Measurements from ENCODE around the gene FAM168A.

GRCh38 chr11:73389134-73389525, 208.8 kb downstream of the FAM168A start:
- no peak for TF ChIP-seq POLR2A (IDR thresholded peaks at IDR 0.05)
- no peak for TF ChIP-seq CTCF (IDR thresholded peaks at IDR 0.05)
